ENCODE measurements around the gene OR5L1.

OR5L1 gene

GRCh38 chr11:55793321-55793720 lies 17.8 kb upstream of the OR5L1 start:
- H2AFZ ChIP-seq (ENCODE audit: low read length): no peak overlapping the region
- no peaks in the 10 kb centered on the region for H3K36me3 ChIP-seq (ENCODE audit: insufficient read depth, low read length)
- H3K79me2 ChIP-seq (ENCODE audit: insufficient read depth, low read length): no peaks in the 10 kb centered on the region
- no peak overlapping the region for H3K4me3 ChIP-seq (ENCODE audit: low read length, poor library complexity, severe bottlenecking)
- H4K20me1 ChIP-seq (ENCODE audit: insufficient read depth, low read length, poor library complexity, severe bottlenecking): no peaks in the 10 kb centered on the region
- no peaks in the 10 kb centered on the region for H3K9me2 ChIP-seq (replicated peaks; ENCODE audit: low read depth, low read length)
- H3K4me2 ChIP-seq (ENCODE audit: low read depth, low read length, poor library complexity, severe bottlenecking): no peak overlapping the region
- no peaks in the 10 kb centered on the region for H3K4me1 ChIP-seq (ENCODE audit: insufficient read depth, low read length, poor library complexity, severe bottlenecking)
- no peak for TF ChIP-seq CTCF (conservative IDR thresholded peaks at IDR 0.05; ENCODE audit: low read length)
- no peak for TF ChIP-seq EZH2phosphoT487 (IDR thresholded peaks at IDR 0.05; ENCODE audit: borderline replicate concordance)
- no peaks in the 10 kb centered on the region for H3K27me3 ChIP-seq (ENCODE audit: insufficient read depth, low read length, poor library complexity, severe bottlenecking)
- H3K9me3 ChIP-seq (ENCODE audit: insufficient read depth, low read depth, low read length): no peaks in the 10 kb centered on the region
- no peaks in the 10 kb centered on the region for H3F3A ChIP-seq (ENCODE audit: low read depth)
- no peak overlapping the region for H3K9ac ChIP-seq (ENCODE audit: low read depth, low read length, poor library complexity, severe bottlenecking)

- no peaks in the 10 kb centered on the region for H3K27me3 ChIP-seq (ENCODE audit: insufficient read depth, low read length, poor library complexity, severe bottlenecking)
- no peaks in the 10 kb centered on the region for H3K36me3 ChIP-seq (ENCODE audit: insufficient read depth, low read length)
- no peaks in the 10 kb centered on the region for H4K20me1 ChIP-seq (ENCODE audit: insufficient read depth, low read length, poor library complexity, severe bottlenecking)
- no peaks in the 10 kb centered on the region for H3K4me1 ChIP-seq (ENCODE audit: insufficient read depth, low read length, poor library complexity, severe bottlenecking)
- no peak for TF ChIP-seq EZH2phosphoT487 (IDR thresholded peaks at IDR 0.05; ENCODE audit: borderline replicate concordance)
- TF ChIP-seq CTCF (conservative IDR thresholded peaks at IDR 0.05; ENCODE audit: low read length): no peak
- H3K9me3 ChIP-seq (ENCODE audit: insufficient read depth, low read depth, low read length): no peaks in the 10 kb centered on the region
- no peak within 1 kb of the TSS for H3K4me2 ChIP-seq (ENCODE audit: low read depth, low read length, poor library complexity, severe bottlenecking)
- no peak within 1 kb of the TSS for H2AFZ ChIP-seq (ENCODE audit: low read length)
- no peak within 1 kb of the TSS for H3K9ac ChIP-seq (ENCODE audit: low read depth, low read length, poor library complexity, severe bottlenecking)
- H3K4me3 ChIP-seq (ENCODE audit: low read length, poor library complexity, severe bottlenecking): no peak within 1 kb of the TSS
- H3K79me2 ChIP-seq (ENCODE audit: insufficient read depth, low read length): no peaks in the 10 kb centered on the region
- no peaks in the 10 kb centered on the region for H3K9me2 ChIP-seq (replicated peaks; ENCODE audit: low read depth, low read length)
- H3F3A ChIP-seq (ENCODE audit: low read depth): no peaks in the 10 kb centered on the region
These were observed 15.9 kb upstream of the OR5L1 start, which contains the start of gene OR5D14 for GRCh38 chr11:55795256-55795655. Gene OR5D14, plus strand, starts transcription at chr11:55795556. Its CDS starts 0 bp downstream, at chr11:55795556.

- no peaks in the 10 kb centered on the region for H3K27me3 ChIP-seq (ENCODE audit: insufficient read depth, low read length, poor library complexity, severe bottlenecking)
- H3K36me3 ChIP-seq (ENCODE audit: insufficient read depth, low read length): no peaks in the 10 kb centered on the region
- no peak overlapping the region for H3K4me2 ChIP-seq (ENCODE audit: low read depth, low read length, poor library complexity, severe bottlenecking)
- no peaks in the 10 kb centered on the region for H3K4me1 ChIP-seq (ENCODE audit: insufficient read depth, low read length, poor library complexity, severe bottlenecking)
- H3F3A ChIP-seq (ENCODE audit: low read depth): no peaks in the 10 kb centered on the region
- no peaks in the 10 kb centered on the region for H3K9me2 ChIP-seq (replicated peaks; ENCODE audit: low read depth, low read length)
- no peaks in the 10 kb centered on the region for H3K9me3 ChIP-seq (ENCODE audit: insufficient read depth, low read depth, low read length)
- no peaks in the 10 kb centered on the region for H4K20me1 ChIP-seq (ENCODE audit: insufficient read depth, low read length, poor library complexity, severe bottlenecking)
- no peaks in the 10 kb centered on the region for H3K79me2 ChIP-seq (ENCODE audit: insufficient read depth, low read length)
- H2AFZ ChIP-seq (ENCODE audit: low read length): no peak overlapping the region
- TF ChIP-seq CTCF (conservative IDR thresholded peaks at IDR 0.05; ENCODE audit: low read length): no peak
- no peak for TF ChIP-seq EZH2phosphoT487 (IDR thresholded peaks at IDR 0.05; ENCODE audit: borderline replicate concordance)
- no peak overlapping the region for H3K9ac ChIP-seq (ENCODE audit: low read depth, low read length, poor library complexity, severe bottlenecking)
- no peak overlapping the region for H3K4me3 ChIP-seq (ENCODE audit: low read length, poor library complexity, severe bottlenecking)
These were observed 4.9 kb upstream of the OR5L1 start for GRCh38 chr11:55806248-55806647.
